GM12878 (cell line): ENCODE measurements around the gene B3GNT7. TPM values are rescaled to one million over a fixed set of nuclear protein-coding genes. Genes with fewer than 3 reads are reported as not detected.

ENCODE experiments used
- ATAC-seq: fragments of 200-7000 bp; cut with Tn5 transposase; 3 replicates; pipeline ENCODE4 v1.9.1; 2020; ENCODE audit warnings: mild to moderate bottlenecking, moderate library complexity
- BruUV-seq: library from RNA; stranded (reverse); fragments of 400-500 nt; replicated peaks from 2 replicates; lab custom pipeline; 2021; lab: Mats Ljungman, UMichigan
- CTCF ChIA-PET: fragments of 300-600 bp; sonication (Branson Sonifier 250); formaldehyde crosslinking; extraction: SDS; loops from one replicate; lab custom pipeline; 2021; ENCODE audit warnings: inconsistent platforms; lab: Yijun Ruan, JAX
- POLR2A ChIA-PET: fragments of 350-600 bp; formaldehyde crosslinking; extraction: SDS; loops from one replicate; lab custom pipeline; 2021; ENCODE audit warnings: inconsistent platforms; lab: Charles Lee
- RAD21 ChIA-PET: fragments of 300-600 bp; sonication (Branson Sonifier 250); formaldehyde crosslinking; loops from one replicate; lab custom pipeline; 2023; ENCODE audit warnings: antibody characterized with exemption; ENCODE audit not compliant: unreplicated experiment; lab: Charles Lee
- SMC1A ChIA-PET: fragments of 300-600 bp; sonication (Branson Sonifier 250); formaldehyde crosslinking; loops from one replicate; lab custom pipeline; 2023; ENCODE audit not compliant: unreplicated experiment, uncharacterized antibody; lab: Charles Lee
- DNase-seq: peaks from one replicate; pipeline ENCODE4 v3.0.0-alpha.2; 2011; ENCODE audit warnings: low read depth, low spot score
- FAIRE-seq: peaks from 3 replicates; lab custom pipeline; 2011; peaks lifted over from hg19 to GRCh38; lab: Jason Lieb, UNC
- H2AFZ ChIP-seq: 2 replicates; pipeline ENCODE4 v1.6.0; 2011; ENCODE audit warnings: low read depth, low read length, control low read depth; ENCODE audit not compliant: control insufficient read depth
- H3K27ac ChIP-seq: 2 replicates; pipeline ENCODE4 v1.5.1; 2011; ENCODE audit warnings: control low read depth; ENCODE audit not compliant: control insufficient read depth, insufficient read depth
- H3K27me3 ChIP-seq, 2 experiments: replicated peaks in 1 of 2; 2 replicates each; pipeline versions ENCODE4 v1.6.0 to v1.6.1; 2011; ENCODE audit warnings: low read length in 1 of 2; ENCODE audit not compliant: control insufficient read depth in 2 of 2, insufficient read depth in 2 of 2
- H3K36me3 ChIP-seq, 2 experiments: 2 replicates each; pipeline ENCODE4 v1.5.1; 2011; ENCODE audit warnings: low read length in 1 of 2; ENCODE audit not compliant: control insufficient read depth in 2 of 2, insufficient read depth in 2 of 2
- H3K4me1 ChIP-seq: 2 replicates; pipeline ENCODE4 v1.6.1; 2011; ENCODE audit warnings: mild to moderate bottlenecking, low read length, moderate library complexity, mixed read lengths; ENCODE audit not compliant: control insufficient read depth, insufficient read depth
- H3K4me2 ChIP-seq: 2 replicates; pipeline ENCODE4 v1.6.0; 2011; ENCODE audit warnings: control low read depth; ENCODE audit not compliant: control insufficient read depth, insufficient read depth
- H3K4me3 ChIP-seq: fragments of 200-600 bp; sonication (generic); 2 replicates; pipeline ENCODE4 v1.5.1; 2016
- H3K79me2 ChIP-seq: 2 replicates; pipeline ENCODE4 v1.6.0; 2011; ENCODE audit warnings: low read length; ENCODE audit not compliant: control insufficient read depth, insufficient read depth
- H3K9ac ChIP-seq: 2 replicates; pipeline ENCODE4 v1.8.0; 2011; ENCODE audit warnings: low read length, control low read depth, mixed read lengths; ENCODE audit not compliant: control insufficient read depth, insufficient read depth
- H3K9me3 ChIP-seq: replicated peaks from 3 replicates; pipeline ENCODE4 v1.5.1; 2011; ENCODE audit warnings: mild to moderate bottlenecking, low read length; ENCODE audit not compliant: control insufficient read depth, insufficient read depth
- H4K20me1 ChIP-seq: 2 replicates; pipeline ENCODE4 v1.6.0; 2011; ENCODE audit not compliant: control insufficient read depth, insufficient read depth
- ETV6 ChIP-seq, 2 experiments: fragments of 450-650 bp in 1 of 2; IDR thresholded peaks in 1 of 2; conservative IDR thresholded peaks in 1 of 2; 2 replicates each; pipeline ENCODE4 v1.6.1; 2014; ENCODE audit warnings: antibody characterized with exemption in 1 of 2, borderline replicate concordance in 1 of 2, low read depth in 1 of 2, mild to moderate bottlenecking in 1 of 2, moderate library complexity in 1 of 2
- FOXM1 ChIP-seq: IDR thresholded peaks from 2 replicates; pipeline ENCODE4 v1.6.1; 2012; ENCODE audit warnings: low read depth, mild to moderate bottlenecking, inconsistent platforms, low read length, moderate library complexity
- GABPA ChIP-seq: IDR thresholded peaks from 2 replicates; pipeline ENCODE4 v1.6.1; 2014; ENCODE audit warnings: antibody characterized with exemption, low read depth, mild to moderate bottlenecking, inconsistent platforms
- HCFC1 ChIP-seq: fragments of 150-350 bp; IDR thresholded peaks from 2 replicates; pipeline ENCODE4 v1.6.1; 2014; ENCODE audit warnings: low read length
- KDM1A ChIP-seq: fragments of 200-600 bp; sonication (generic); IDR thresholded peaks from 2 replicates; pipeline ENCODE4 v1.6.1; 2016; ENCODE audit warnings: borderline replicate concordance
- MYC ChIP-seq: IDR thresholded peaks from 2 replicates; pipeline ENCODE4 v1.6.1; 2011; ENCODE audit warnings: mild to moderate bottlenecking, low read length, moderate library complexity, inconsistent platforms; ENCODE audit not compliant: insufficient read depth, insufficient replicate concordance, insufficient read length, severe bottlenecking
- NR2F1 ChIP-seq: fragments of 450-650 bp; conservative IDR thresholded peaks from 2 replicates; pipeline ENCODE4 v1.6.1; 2017; ENCODE audit warnings: mild to moderate bottlenecking
- RB1 ChIP-seq: fragments of 450-650 bp; formaldehyde crosslinking; IDR thresholded peaks from 2 replicates; pipeline ENCODE4 v1.6.1; 2017; ENCODE audit warnings: mild to moderate bottlenecking, borderline replicate concordance
- SIX5 ChIP-seq: IDR thresholded peaks from 2 replicates; pipeline ENCODE4 v1.6.1; 2011; ENCODE audit warnings: mild to moderate bottlenecking, low read depth, low read length, moderate library complexity; ENCODE audit not compliant: severe bottlenecking
- SUPT20H ChIP-seq: IDR thresholded peaks from 2 replicates; pipeline ENCODE4 v1.6.1; 2011; ENCODE audit warnings: low read depth, mild to moderate bottlenecking, low read length, moderate library complexity, borderline replicate concordance; ENCODE audit not compliant: control insufficient read depth
- TCF3 ChIP-seq: IDR thresholded peaks from 2 replicates; pipeline ENCODE4 v1.6.1; 2012; ENCODE audit warnings: low read depth, mild to moderate bottlenecking, low read length, borderline replicate concordance; ENCODE audit not compliant: insufficient read depth
- ZNF384 ChIP-seq: IDR thresholded peaks from 2 replicates; pipeline ENCODE4 v1.6.1; 2012; ENCODE audit warnings: low read depth, mild to moderate bottlenecking, low read length, improper control_type of control experiment, borderline replicate concordance
- ZZZ3 ChIP-seq: IDR thresholded peaks from 2 replicates; pipeline ENCODE4 v1.6.1; 2011; ENCODE audit warnings: low read depth; ENCODE audit not compliant: control insufficient read depth, insufficient read length
- WGBS: methylation state at CpG from one replicate; pipeline ENCODE4 v1.1.6; 2016; ENCODE audit warnings: low lambda C conversion rate; ENCODE audit not compliant: insufficient replicate concordance, insufficient coverage; ENCODE audit errors: missing lambda C conversion rate; 5-methylcytosine and 5-hydroxymethylcytosine counted together
- in situ Hi-C: fragments of 300-500 bp; cut with MboI; formaldehyde crosslinking; loops from 9 replicates; pipeline ENCODE4 v1.14.3; 2018; ENCODE audit warnings: mixed read lengths
- intact Hi-C: fragments of 100-400 bp; cut with micrococcal nuclease; formaldehyde crosslinking; loops from one replicate; pipeline ENCODE4 v1.14.2; 2022; ENCODE audit not compliant: unreplicated experiment
- polyA plus RNA-seq, 11 experiments: library from polyadenylated mRNA; depleted of rRNA in 4 of 11; unstranded in 6 of 11; stranded (reverse) in 5 of 11; fragments of >200 nt; fragmentation: Nextera tagmentation in 4 of 11; fragmentation: Illumina TruSeq in 1 of 11; extraction: Ambion mirVana in 4 of 11; extraction: Trizol in 1 of 11; gene quantifications; 1 replicate in 1 of 11; 2 replicates in 10 of 11; pipeline versions ENCODE4 v1.2.1 to v1.2.3, GENCODE V29; 2011 to 2016; ENCODE audit warnings: inconsistent platforms in 2 of 11, missing spikeins in 2 of 11, low read depth in 1 of 11
- total RNA-seq, 4 experiments: library from RNA; depleted of rRNA in 3 of 4; stranded (reverse); fragments of >200 nt in 3 of 4; fragmentation: Illumina TruSeq in 1 of 4; extraction: Trizol in 1 of 4; gene quantifications; 2 replicates each; pipeline versions ENCODE4 v1.2.1 to v1.2.3, GENCODE V29; 2013 to 2021
- TF ChIP-seq, protein P1 (sequence below): fragments of 450-650 bp; IDR thresholded peaks from 2 replicates; pipeline ENCODE4 v1.6.1; 2017; ENCODE audit warnings: mild to moderate bottlenecking, moderate library complexity
- TF ChIP-seq, protein P2 (sequence below): fragments of 450-650 bp; formaldehyde crosslinking; IDR thresholded peaks from 2 replicates; pipeline ENCODE4 v1.4.0; 2022; ENCODE audit warnings: mild to moderate bottlenecking, moderate library complexity

B3GNT7 gene
- total and polyA plus RNA-seq, 10 of the 15 experiments (the other 5 are each of a cell fraction or from before 2014, with no cell fraction given): 0.91 to 12.6 (median 3.7) TPM

DNA sequence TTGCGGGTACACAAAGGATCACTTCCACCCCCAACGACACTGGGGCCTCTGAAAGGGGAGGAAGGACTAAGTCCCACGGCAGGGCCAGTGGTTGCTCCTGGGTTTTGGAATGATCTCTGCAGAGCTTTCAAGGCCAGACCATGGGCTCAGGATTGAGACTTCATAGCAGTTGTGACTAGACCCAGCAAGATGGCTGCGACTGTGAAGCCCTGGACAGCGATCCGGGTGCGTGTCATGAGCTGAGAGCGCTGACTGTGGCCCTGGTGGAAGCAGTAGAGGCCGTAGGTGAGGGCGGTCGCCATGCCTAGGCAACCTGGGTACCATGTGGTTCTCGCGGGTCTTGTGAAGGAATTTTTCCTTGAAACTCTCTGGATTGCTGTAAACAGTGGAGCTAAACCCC lies 41.4 kb downstream of the B3GNT7 start (continued):
- TF ChIP-seq ETV6 (conservative IDR thresholded peaks at IDR 0.05 in 1 of 2, IDR thresholded peaks at IDR 0.05 in 1 of 2; ENCODE audit: borderline replicate concordance in 1 of 2, low read depth in 1 of 2): no peak
- TF ChIP-seq, protein P1, sequence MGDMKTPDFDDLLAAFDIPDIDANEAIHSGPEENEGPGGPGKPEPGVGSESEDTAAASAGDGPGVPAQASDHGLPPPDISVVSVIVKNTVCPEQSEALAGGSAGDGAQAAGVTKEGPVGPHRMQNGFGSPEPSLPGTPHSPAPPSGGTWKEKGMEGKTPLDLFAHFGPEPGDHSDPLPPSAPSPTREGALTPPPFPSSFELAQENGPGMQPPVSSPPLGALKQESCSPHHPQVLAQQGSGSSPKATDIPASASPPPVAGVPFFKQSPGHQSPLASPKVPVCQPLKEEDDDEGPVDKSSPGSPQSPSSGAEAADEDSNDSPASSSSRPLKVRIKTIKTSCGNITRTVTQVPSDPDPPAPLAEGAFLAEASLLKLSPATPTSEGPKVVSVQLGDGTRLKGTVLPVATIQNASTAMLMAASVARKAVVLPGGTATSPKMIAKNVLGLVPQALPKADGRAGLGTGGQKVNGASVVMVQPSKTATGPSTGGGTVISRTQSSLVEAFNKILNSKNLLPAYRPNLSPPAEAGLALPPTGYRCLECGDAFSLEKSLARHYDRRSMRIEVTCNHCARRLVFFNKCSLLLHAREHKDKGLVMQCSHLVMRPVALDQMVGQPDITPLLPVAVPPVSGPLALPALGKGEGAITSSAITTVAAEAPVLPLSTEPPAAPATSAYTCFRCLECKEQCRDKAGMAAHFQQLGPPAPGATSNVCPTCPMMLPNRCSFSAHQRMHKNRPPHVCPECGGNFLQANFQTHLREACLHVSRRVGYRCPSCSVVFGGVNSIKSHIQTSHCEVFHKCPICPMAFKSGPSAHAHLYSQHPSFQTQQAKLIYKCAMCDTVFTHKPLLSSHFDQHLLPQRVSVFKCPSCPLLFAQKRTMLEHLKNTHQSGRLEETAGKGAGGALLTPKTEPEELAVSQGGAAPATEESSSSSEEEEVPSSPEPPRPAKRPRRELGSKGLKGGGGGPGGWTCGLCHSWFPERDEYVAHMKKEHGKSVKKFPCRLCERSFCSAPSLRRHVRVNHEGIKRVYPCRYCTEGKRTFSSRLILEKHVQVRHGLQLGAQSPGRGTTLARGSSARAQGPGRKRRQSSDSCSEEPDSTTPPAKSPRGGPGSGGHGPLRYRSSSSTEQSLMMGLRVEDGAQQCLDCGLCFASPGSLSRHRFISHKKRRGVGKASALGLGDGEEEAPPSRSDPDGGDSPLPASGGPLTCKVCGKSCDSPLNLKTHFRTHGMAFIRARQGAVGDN: no peak
- TF ChIP-seq ZNF384: no peak

DNA sequence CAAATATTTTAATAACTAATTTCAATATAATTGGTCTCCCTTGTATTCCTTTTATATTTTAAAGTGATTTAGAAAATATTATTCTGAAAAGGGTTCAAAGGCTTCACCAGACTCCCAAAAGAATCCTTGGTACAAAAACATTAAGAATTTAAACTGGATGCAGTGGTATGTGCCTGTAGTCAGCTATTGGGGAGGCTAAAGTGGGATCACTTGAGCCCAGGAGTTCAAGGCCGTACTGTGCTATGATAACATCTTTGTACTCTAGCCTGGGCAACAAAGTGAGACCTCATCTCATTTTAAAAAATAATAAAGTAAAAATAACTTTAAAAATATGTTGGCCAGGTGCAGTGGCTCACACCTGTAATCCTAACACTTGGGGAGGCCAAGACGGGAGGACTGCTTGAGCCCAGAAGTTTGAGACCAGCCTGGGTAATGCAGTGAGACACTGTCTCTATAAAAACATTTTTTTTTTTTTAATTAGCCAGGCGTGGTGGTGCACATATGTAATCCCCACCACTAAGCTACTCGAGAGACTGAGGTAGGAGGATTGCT lies 54.1 kb downstream of the B3GNT7 start:
- H3K36me3 ChIP-seq: peaks cover 16 to 21% of the 10 kb centered on the region in 2 experiments
- no TSS peak for BruUV-seq
- H3K27me3 ChIP-seq: no peaks in the 10 kb centered on the region
- no peaks in the 10 kb centered on the region for H3K79me2 ChIP-seq
- ATAC-seq (no peak), DNase-seq (no peak), FAIRE-seq (no peak)
- 48% methylated on average over 4 of the region's 4 CpGs for WGBS
- H3K4me1 ChIP-seq: no peaks in the 10 kb centered on the region
- no peak overlapping the region for H3K4me2 ChIP-seq
- no peaks in the 10 kb centered on the region for H4K20me1 ChIP-seq
- H3K4me3 ChIP-seq: no peak overlapping the region
- RAD21 ChIA-PET: no interaction called here
- no peak overlapping the region for H3K27ac ChIP-seq
- POLR2A ChIA-PET: no interaction called here
- SMC1A ChIA-PET: interaction anchor here (1.3 kb wide), 1 partner anchor 222 kb away, joined by 9 read pairs; no protein-coding TSS in a partner anchor
- H2AFZ ChIP-seq: no peak overlapping the region
- in situ Hi-C loops (no loop called here), intact Hi-C loops (no loop called here)
- H3K9ac ChIP-seq: no peak overlapping the region
- no peaks in the 10 kb centered on the region for H3K9me3 ChIP-seq
- CTCF ChIA-PET: interaction anchor here (0.6 to 6.5 kb wide), 5 partner anchors 8 to 222 kb away, joined by 3 to 63 read pairs (median 3); no protein-coding TSS in a partner anchor
- TF ChIP-seq SUPT20H: no peak
- no peak for TF ChIP-seq KDM1A
- TF ChIP-seq SIX5: no peak
- TF ChIP-seq MYC: no peak
- TF ChIP-seq, protein P2, sequence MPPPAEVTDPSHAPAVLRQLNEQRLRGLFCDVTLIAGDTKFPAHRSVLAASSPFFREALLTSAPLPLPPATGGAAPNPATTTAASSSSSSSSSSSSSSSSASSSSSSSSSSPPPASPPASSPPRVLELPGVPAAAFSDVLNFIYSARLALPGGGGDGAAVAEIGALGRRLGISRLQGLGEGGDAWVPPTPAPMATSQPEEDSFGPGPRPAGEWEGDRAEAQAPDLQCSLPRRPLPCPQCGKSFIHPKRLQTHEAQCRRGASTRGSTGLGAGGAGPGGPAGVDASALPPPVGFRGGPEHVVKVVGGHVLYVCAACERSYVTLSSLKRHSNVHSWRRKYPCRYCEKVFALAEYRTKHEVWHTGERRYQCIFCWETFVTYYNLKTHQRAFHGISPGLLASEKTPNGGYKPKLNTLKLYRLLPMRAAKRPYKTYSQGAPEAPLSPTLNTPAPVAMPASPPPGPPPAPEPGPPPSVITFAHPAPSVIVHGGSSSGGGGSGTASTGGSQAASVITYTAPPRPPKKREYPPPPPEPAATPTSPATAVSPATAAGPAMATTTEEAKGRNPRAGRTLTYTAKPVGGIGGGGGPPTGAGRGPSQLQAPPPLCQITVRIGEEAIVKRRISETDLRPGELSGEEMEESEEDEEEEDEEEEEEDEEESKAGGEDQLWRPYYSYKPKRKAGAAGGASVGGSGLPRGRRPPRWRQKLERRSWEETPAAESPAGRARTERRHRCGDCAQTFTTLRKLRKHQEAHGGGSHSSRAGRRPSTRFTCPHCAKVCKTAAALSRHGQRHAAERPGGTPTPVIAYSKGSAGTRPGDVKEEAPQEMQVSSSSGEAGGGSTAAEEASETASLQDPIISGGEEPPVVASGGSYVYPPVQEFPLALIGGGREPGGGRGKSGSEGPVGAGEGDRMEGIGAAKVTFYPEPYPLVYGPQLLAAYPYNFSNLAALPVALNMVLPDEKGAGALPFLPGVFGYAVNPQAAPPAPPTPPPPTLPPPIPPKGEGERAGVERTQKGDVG (CRISPR knock-in tag): no peak
- TF ChIP-seq TCF3: no peak
- TF ChIP-seq GABPA: no peak
- no peak for TF ChIP-seq NR2F1
- no peak for TF ChIP-seq ZZZ3
- TF ChIP-seq FOXM1: no peak
- no peak for TF ChIP-seq RB1
- TF ChIP-seq HCFC1: no peak
